ENCODE results near the gene IRAK2. TPM values are rescaled to one million over a fixed set of nuclear protein-coding genes. Genes with fewer than 3 reads are reported as not detected.

Gene IRAK2
- total and polyA plus RNA-seq, 12 donors = 2.1 to 8.7 (median 4.9) TPM

DNA sequence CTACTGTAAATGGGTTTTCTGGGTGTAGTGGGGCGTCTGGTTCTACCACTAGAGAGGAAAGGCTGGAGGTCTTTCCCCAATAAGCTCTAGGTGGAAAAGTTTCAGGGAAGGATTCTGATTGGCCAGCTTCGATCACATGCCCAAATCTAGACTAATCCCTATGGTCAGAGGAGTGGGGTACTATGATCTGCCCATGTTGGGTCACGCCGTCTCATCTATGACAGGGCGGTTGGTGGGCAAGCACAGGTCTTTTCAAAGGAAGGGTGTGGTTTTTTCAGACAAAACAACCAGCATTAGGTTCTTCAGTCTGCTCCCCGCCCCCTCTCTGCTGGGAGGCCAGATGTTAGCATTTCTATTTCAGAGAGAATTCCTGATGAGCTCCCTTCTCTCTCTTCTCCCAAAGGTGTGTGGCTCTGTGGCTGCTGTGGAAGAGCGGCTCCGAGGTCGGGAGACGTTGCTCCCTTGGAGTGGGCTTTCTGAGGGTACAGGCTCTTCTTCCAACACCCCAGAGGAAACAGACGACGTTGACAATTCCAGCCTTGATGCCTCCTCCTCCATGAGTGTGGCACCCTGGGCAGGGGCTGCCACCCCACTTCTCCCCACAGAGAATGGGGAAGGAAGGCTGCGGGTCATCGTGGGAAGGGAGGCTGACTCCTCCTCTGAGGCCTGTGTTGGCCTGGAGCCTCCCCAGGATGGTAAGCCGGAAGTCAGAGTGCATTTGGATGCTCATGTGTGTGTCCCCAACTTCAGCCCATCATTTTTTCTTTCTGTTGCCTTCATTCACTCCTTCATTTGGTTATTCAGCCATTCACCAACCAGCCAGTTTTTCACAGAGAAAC lies 73.8 kb downstream of the IRAK2 start:
- WGBS, 4 donors = 87 to 91% (median 89%) methylated on average over 13 to 15 of the region's 15 CpGs
- intact Hi-C loops (cut with DNase I) = no loop called here

DNA sequence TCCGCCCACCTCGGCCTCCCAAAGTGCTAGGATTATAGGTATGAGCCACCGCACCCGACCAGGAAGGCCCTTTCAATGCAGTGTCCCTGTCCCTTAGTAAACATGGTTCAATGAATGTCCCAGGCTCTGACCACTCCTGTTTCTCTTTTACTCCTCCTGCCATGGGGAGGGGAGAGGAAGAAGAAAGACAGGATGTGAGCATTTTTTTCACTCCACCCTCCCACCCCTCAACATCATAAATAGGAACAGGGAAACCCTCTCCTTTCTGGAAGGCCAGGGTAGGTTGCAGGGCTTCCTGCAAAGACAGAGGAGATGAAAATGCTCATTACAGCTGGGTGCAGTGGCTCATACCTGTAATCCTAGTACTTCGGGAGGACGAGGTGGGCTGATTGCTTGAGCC lies 76.1 kb downstream of the IRAK2 start:
- TF ChIP-seq POLR2A (IDR thresholded peaks at IDR 0.05) = no peak
- TF ChIP-seq, protein P1, sequence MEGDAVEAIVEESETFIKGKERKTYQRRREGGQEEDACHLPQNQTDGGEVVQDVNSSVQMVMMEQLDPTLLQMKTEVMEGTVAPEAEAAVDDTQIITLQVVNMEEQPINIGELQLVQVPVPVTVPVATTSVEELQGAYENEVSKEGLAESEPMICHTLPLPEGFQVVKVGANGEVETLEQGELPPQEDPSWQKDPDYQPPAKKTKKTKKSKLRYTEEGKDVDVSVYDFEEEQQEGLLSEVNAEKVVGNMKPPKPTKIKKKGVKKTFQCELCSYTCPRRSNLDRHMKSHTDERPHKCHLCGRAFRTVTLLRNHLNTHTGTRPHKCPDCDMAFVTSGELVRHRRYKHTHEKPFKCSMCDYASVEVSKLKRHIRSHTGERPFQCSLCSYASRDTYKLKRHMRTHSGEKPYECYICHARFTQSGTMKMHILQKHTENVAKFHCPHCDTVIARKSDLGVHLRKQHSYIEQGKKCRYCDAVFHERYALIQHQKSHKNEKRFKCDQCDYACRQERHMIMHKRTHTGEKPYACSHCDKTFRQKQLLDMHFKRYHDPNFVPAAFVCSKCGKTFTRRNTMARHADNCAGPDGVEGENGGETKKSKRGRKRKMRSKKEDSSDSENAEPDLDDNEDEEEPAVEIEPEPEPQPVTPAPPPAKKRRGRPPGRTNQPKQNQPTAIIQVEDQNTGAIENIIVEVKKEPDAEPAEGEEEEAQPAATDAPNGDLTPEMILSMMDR (IDR thresholded peaks at IDR 0.05) = no peak
- H3K36me3 ChIP-seq (replicated peaks in 1 of 2) = no peaks in the 10 kb centered on the region
- H3K4me1 ChIP-seq (replicated peaks in 1 of 2) = no peaks in the 10 kb centered on the region
- peaks cover 0 to 5% (median 0%) of the 10 kb centered on the region in 3 donors for H3K9me3 ChIP-seq (replicated peaks in 1 of 3)
- no peaks in the 10 kb centered on the region for H3K27me3 ChIP-seq
- WGBS, 4 donors = 88 to 91% (median 89%) methylated on average over 5 to 6 of the region's 6 CpGs
- no peak for DNase-seq
- intact Hi-C loops (cut with DNase I) = no loop called here
- no peak overlapping the region for H3K27ac ChIP-seq
- H3K4me3 ChIP-seq = no peak overlapping the region

More for the DNA sequence above, 73.8 kb downstream of the IRAK2 start:
- H3K27ac ChIP-seq = no peak overlapping the region
- H3K4me1 ChIP-seq (replicated peaks in 1 of 2) = no peaks in the 10 kb centered on the region
- TF ChIP-seq, protein P1 (IDR thresholded peaks at IDR 0.05) = no peak
- TF ChIP-seq POLR2A (IDR thresholded peaks at IDR 0.05) = no peak
- no peak for DNase-seq
- no peak overlapping the region for H3K4me3 ChIP-seq
- no peaks in the 10 kb centered on the region for H3K36me3 ChIP-seq (replicated peaks in 1 of 2)
- H3K27me3 ChIP-seq = no peaks in the 10 kb centered on the region
- no peaks in the 10 kb centered on the region for H3K9me3 ChIP-seq (replicated peaks in 1 of 3)

DNA sequence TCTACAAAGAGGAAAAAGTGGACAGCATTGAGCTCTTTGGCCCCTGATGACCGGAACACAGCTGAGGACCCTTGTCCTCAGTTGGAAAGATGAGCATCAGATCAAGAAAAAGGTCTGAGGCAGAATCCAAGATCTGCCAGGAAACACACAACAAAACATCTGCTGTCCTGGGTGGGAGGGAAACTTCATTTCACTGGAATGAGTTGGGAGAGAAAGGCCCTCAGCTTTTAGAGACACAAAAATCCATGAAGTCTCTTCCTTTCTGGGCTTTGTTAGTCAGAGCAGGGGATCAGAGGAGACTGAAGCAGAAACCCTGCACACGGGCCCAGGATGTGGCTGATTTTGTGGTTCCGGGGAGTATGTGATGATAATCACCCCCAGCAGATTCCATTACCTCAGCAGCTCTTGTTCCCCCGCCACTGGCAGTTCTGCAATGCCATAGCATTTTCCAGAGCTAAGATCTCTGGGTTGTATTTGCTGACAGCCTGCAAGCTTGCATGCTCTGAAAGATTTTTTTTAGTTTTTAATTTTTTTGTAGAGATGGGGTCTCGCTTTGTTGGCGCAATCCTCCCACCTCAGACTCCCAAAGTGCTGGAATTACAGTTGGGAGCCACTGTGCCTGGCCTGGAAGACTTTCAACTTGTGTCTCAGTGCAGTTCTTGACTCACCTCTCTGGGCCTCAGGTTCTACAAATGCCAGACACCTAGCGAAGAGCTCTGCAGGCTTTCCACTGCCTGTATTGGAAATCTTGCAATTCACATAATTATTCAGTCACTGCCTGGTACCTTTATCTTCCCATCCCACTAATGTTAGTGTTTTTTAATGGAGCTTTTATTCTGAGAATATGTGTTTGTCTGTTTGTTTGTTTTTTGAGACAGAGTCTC lies 77.7 kb downstream of the IRAK2 start:
- Histone ChIP-seq H3K4me1 (replicated peaks in 1 of 2) (no peaks in the 10 kb centered on the region), H3K27me3 (no peaks in the 10 kb centered on the region), H3K4me3 (no peak overlapping the region), H3K27ac (peak overlapping the region in 2 of 5 donors; percentile 48 to 63), H3K9me3 (replicated peaks in 1 of 3) (peaks cover 0 to 5% (median 0%) of the 10 kb centered on the region in 3 donors), H3K36me3 (replicated peaks in 1 of 2) (no peaks in the 10 kb centered on the region)
- WGBS, 4 donors = 81 to 84% (median 83%) methylated on average over 7 of the region's 7 CpGs
- TF ChIP-seq, protein P1 (IDR thresholded peaks at IDR 0.05) = no peak
- TF ChIP-seq POLR2A (IDR thresholded peaks at IDR 0.05) = no peak
- intact Hi-C loops (cut with DNase I) = no loop called here
- DNase-seq = peak in 4 of 7 donors; percentile 31 to 41 (median 36)

DNA sequence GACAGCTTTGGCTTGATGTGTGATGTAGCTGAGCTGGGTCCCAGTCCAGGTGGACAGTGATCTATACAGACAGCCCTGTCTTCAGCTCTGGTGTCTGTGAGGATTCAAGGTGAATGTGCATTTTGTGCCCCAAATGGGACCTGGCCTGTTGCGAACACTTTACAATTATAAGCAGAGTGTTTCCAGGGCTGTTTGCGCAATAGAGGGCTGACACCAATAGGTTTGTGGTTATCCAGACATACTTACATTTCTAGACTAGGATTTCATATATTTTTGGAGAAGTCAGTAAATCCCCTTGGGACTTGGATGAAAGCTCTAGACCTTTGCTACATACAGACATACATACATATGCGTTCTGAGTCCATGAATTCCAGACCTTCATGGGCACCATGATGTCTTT lies 79.3 kb downstream of the IRAK2 start:
- H3K27ac ChIP-seq = no peak overlapping the region

More for the DNA sequence above, 79.3 kb downstream of the IRAK2 start:
- TF ChIP-seq, protein P1 (IDR thresholded peaks at IDR 0.05) = no peak
- TF ChIP-seq POLR2A (IDR thresholded peaks at IDR 0.05) = no peak
- H3K36me3 ChIP-seq (replicated peaks in 1 of 2) = no peaks in the 10 kb centered on the region
- peaks cover 2 to 4% of the 10 kb centered on the region in 2 donors for H3K4me1 ChIP-seq (replicated peaks in 1 of 2)
- peaks cover 0 to 5% (median 0%) of the 10 kb centered on the region in 3 donors for H3K9me3 ChIP-seq (replicated peaks in 1 of 3)
- no peak overlapping the region for H3K4me3 ChIP-seq
- 62 to 84% (median 81%) methylated on average over 3 of the region's 3 CpGs for WGBS, 4 donors
- no peak for DNase-seq
- intact Hi-C loops (cut with DNase I) = no loop called here
- no peaks in the 10 kb centered on the region for H3K27me3 ChIP-seq
